Activated T-cell treated with anti-CD3 and anti-CD28 coated beads for 48 hours (primary cell): ENCODE measurements around the gene CDH8.
"Not testable (repeated sequence)": the region's sequence is repeated elsewhere in the genome, so short reads cannot be mapped to it uniquely, and the experiment has no call there.

Source experiments
- DNase-seq: peaks from one replicate; pipeline ENCODE4 v3.0.0-alpha.2; 2020; ENCODE audit warnings: low read depth

The CDH8 gene

DNA sequence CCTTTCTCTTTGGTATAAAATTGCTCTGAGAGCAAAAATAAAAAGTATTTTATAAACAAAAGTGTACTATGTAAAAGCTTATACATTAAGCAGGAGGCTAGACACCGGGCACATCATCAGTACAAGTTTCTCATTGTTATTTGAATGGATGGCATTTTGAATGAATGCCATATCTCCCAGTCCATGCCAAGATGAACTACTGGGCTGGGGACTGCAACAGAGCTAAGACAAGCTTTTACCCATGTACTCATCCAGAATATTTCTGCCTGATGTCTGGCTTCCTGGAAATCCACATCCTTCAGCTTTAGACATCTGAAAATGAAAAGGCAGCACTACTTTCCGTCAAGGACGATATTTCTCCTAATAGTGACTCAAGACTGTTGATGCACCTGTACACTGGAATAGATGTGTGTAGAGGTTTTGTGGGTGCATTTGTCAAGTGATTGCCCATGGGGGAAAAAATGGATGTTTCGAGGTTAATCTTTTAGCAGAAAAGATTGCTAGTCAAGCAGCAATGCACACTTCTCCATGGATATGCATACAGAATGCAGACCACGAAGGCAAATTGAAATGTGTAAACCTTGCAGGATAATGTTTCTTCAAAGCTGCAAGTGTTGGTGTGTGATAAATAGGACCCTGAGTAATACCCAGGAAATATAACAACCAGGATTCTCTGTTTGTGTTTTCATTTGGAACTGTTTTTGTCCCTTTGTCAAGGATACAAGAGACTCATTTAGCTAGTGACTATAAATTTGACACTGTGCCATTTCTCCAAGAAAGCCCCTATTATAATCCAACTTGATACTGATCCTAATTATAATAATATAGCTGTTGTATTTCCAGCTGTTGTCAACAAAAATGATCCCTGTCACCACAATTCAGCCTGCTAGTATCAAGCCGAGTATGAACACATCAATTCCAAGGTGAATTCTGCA is 173.8 kb downstream of the CDH8 start:
- DNase-seq: no peak

GRCh38 chr16:61858988-61859387 is 177.2 kb downstream of the CDH8 start:
- DNase-seq: no peak

GRCh38 chr16:61842666-61843065 is 193.6 kb downstream of the CDH8 start:
- DNase-seq: no peak

DNA sequence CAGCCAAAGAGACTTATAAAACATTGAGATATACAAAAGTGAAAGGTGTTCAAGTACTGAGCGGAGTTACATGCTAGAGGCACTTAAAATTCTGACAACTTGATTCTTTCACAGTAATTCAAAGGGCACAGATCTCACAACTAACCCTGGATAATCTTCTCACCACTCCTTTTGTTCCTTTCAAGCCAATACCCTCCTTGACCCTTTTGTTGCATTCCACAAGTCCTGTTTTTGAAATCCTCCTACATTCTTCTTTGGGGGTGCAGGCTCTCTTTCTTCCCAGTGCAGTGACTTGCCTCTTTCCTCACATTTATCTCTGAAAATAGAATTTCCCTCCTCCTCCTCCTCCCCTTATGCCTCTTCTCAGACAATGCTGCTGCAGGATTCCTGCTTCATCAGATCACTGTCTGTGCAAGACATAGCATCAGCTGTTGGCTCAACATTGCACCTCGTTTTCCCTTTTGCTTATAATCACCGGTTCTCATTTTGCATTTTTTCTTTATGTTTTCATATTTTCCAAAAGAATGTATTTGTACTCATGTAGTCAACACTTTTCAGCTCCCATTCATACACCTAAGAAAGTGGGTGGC is 199.3 kb downstream of the CDH8 start:
- DNase-seq: no peak

DNA sequence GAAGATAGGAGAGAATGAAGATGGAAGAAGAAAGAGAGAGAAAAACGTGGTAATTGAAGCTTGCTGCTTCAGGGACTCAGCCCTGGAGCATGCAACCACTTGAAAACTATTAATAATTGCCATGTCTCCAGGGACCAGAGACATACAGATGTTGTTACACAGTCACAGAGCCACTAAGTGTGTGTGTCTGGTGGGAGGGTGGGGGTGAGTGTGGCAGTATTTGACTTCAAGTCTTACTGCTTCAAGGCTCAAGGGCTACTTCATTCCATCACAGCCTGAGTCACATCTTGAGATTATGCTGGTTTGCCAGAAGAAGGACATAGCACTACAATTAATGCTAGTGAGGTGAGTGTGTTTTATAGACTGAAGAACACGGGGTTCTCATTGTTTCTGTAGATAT is 202.2 kb downstream of the CDH8 start:
- DNase-seq: no peak

DNA sequence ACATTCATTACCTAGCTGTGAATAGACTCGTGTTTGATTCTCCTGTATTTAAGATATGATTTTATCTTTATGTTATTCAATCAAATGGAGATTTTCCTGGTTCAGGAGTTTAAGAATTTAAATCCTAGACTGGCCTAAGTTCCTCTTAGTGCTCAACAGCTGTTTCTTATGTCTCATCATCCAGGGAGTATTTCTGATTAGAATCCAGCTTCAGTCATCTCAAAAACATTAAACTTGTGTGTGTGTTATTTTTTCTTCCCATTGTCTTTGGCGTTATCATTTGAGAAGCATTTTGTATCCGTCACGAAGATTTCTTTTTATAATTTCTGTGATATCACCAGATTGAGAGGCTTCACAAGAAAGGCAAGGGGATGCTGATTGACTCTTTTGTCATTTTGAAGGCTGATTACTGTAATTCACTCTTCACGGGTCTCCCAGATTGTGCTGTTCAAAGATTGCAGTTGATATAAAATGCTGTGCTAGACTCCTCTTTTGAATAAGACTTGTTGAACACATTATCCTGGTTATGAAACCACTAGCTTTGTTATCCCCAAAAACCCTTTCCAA is 204.8 kb downstream of the CDH8 start:
- DNase-seq: no peak

DNA sequence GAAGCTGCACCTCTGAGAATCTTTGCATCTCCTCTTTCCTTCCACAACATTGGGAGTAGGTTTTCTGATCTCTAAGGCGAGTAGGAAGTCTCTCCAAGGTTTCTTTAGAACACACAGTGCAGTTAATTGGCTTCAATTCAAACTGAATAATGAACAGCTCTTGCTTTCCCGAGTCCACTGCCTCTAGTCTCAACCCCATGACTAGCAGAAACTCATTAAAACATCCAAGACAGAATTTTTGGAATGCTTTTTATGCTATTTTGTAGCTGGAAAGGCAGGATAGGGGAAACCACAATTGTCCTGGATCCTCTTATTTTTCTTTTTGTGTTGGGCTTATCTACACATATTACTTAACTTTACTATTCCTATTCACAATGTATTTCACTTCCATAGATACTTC is 206.6 kb downstream of the CDH8 start:
- DNase-seq: no peak

DNA sequence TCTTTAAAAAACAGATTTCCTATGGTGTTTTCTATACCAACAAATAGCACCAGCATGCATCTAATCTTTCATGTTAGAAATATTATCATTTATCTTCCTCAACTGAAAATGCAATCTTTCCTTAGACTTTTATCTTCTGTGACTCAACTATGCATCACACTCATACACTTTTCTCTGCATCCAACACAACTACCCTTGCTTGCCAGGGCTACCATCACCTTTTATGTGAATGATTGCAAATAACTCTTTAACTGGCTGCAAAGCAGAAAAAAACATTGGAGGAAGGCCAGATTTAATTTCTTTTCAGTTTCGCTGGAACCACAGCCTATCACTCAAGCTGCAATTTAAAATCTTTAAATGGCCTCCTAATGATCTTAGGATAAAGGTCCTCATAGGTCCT is 212.9 kb downstream of the CDH8 start:
- DNase-seq: no peak

- DNase-seq: no peak
Observed at GRCh38 chr16:61820820-61821219, 215.4 kb downstream of the CDH8 start.

DNA sequence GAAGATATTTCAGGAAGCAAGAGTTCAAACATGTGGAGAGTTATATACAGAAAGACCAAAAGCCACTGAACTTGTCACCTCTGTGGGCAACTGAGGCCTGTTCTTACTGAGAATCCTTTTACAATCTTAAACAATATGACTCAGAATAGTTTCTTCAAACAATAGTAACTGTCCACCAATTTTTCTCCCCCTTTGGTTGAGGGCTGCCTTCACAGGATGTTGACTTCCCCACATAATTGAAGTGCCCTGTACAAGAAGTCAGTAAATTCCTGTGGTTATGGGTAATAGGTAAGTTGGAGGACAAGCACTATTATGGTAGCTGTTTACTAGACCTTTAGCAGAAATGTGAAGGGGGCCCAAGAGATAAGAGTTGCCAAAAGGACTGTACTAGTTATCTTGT is 215.8 kb downstream of the CDH8 start:
- DNase-seq: no peak

DNA sequence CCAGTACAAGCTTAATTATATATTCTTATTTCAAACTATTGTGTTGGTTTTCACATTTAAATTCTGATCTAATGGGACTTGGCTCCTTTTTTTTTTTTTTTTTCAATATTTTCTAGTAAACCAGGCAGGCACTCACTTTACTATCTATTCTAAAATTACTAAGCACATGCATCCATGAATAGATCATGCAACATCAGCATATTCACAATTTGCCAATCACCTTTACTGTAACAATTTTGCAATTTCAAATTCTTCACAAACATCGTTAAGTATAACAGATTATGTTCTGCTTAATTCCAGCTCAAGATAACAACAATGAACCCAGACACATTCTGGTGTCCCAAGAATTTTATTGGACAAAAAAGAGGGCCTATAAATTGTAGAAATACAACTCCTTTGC is 217.4 kb downstream of the CDH8 start:
- no peak for DNase-seq

DNA sequence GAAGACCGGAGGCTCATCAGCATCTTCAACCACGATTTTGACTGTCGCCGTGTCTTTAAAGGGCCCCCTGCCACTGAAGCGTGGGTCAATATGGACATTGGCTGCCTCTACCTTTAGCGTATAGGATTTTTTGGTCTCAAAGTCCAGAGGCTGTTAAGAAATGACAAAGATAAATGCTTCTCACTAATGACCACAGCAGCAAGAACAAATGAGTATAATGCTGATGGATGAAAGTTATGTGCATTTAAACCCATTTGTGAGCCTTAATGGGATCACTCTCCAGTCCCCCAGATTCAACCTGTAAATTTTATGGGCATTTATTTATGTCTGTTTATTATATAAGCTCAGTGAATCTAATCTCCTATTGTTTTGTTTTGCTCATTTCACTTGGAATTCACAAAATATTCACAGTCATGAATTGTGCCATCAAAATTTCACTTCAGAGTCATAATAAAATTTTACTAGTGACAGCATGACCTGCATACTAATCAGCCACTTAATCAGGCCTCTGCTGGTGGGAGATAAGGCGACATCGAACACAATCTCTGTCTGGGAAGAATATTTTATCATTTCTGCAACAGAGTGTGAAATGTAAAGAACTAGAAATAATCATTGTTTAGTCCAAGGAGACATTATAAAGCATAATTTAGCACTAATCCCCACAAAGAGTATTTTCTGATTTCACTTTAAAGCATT is 218.5 kb downstream of the CDH8 start:
- DNase-seq: no peak

DNA sequence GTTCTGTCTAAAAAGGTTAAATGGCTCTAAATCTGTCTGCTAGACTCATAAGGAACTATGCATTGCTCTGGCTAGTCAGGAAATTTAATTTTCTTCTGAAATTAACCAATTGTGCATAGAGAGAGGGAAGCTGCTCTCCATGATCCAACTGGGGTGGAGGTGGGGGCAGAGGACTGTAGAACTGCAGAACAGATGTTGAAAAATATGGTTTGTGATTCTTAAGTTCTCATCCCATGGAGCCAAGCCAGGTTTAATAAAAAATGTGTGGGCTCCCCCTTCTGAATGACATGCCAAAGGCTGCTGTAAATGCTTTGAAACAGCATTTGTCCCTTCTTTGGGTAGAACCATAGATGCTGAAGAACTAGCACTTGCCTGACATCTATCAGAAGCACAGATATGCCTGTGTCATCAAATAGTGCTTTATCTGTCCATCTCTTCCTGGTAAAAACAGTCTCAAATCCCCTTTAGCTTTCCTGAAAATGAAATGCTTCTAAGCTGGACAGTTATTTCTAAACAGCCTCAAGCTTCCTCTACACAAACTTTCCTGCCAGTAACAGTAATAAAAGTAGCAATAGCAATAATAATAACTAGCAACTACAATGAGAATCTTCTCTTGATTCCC is 221.4 kb downstream of the CDH8 start:
- no peak for DNase-seq

DNA sequence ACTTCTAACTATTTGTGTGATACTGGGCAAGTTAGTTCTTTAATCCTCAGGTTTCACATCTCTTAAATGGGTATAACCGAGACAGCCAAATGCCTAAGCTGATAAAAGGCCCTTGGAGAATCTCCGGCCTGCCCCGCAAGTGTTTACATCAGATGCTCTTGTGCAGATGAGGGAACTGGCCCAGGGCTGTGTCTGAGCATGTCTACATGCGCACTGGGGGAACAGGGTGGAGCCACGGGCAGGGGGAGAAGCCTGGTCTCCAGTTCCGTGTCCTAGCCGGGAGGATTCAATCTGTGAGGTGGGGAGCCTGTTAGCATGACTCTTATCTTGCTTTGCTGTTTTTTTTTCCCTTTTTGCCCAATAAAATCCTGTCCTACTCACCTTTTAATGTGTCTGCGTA is 222.9 kb downstream of the CDH8 start:
- DNase-seq: no peak

DNA sequence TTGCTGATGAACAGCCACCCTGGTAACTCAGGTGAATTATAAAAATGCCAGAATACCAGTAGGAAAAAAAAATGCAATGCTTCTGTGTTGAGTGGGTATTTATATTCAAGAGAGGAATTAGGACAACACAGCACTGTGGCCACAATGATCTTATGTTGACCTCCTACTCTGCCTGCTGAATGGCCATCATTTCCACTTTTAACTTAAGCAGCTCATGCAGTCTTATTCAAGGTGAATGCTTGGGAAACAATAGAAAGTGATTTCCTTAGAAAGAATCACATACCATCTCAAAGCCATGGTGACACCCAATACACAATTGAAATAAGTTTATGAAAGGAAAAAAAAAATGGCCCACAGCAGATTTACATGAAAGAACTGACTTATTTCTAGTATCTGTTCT is 224.0 kb downstream of the CDH8 start:
- no peak for DNase-seq

GRCh38 chr16:61807551-61807950 is 228.7 kb downstream of the CDH8 start:
- DNase-seq: no peak

- DNase-seq: not testable (repeated sequence)
Observed at GRCh38 chr16:61801217-61801616, 235.0 kb downstream of the CDH8 start.

GRCh38 chr16:61798741-61799140 is 237.5 kb downstream of the CDH8 start:
- DNase-seq: no peak

- no peak for DNase-seq
Observed at GRCh38 chr16:61797961-61798507, 238.2 kb downstream of the CDH8 start.

GRCh38 chr16:61797296-61797795 is 238.9 kb downstream of the CDH8 start:
- no peak for DNase-seq

DNA sequence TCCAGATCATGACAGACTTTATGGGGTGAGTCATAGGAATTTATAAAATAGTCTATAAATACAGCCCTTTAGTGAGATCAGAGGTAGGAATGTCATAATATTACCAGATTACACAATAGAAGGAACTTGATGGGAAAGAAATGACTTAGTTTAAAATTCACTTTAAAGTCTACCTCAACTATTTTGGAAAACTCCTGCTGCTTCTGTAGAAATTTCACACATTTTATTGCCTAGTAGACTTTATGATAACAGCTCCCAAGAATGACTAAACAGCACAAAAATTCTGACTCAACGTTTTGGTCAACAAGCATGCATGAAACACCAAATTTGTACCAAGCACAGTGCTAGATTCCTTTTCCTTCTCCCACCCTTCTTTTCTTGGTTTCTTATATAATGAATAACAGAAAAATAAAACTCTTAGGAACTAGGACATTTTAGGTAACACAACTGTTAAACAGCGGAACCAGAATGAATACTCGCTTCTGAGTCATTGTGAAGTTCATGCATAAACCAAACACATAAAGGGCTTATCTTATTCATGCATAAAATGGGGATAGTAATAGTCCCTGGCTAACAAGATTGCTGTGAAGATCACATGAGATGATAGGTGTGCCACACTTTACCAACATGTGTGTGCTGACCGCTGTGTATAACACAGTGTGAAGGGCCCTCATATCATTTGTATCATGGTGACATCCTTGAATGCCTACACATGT is 243.9 kb downstream of the CDH8 start:
- no peak for DNase-seq
